Stromal cell of bone marrow (primary cell): ENCODE measurements around the gene GPD1L.
"Not testable (repeated sequence)": the region's sequence is repeated elsewhere in the genome, so short reads cannot be mapped to it uniquely, and the experiment has no call there.

Experiments used
- DNase-seq: peaks from one replicate; pipeline ENCODE4 v3.0.0-alpha.2; 2012; ENCODE audit warnings: low read depth

Gene GPD1L

GRCh38 chr3:32180141-32180784, 73.8 kb downstream of the GPD1L start:
- DNase-seq: no peak

GRCh38 chr3:32181365-32181764, 74.9 kb downstream of the GPD1L start:
- no peak for DNase-seq

DNA sequence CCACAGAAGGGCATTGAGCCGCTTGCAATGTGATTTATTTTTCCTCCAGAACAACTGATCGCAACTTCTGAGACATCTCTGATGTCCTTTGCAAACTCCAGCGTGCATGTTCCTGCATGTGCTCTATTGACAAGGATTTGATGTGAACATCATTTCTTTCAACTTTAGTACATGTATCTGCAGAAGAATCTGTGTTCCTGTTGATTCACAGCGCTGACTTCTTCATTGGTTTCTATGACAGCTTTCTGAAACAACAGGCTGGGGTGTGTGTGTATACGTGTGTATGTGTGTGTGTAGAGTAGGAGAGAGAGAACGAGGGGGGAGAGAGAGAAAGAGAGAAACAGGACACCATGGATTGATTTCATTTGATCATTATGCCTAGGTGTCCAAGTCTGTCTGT, 75.4 kb downstream of the GPD1L start:
- DNase-seq: no peak

DNA sequence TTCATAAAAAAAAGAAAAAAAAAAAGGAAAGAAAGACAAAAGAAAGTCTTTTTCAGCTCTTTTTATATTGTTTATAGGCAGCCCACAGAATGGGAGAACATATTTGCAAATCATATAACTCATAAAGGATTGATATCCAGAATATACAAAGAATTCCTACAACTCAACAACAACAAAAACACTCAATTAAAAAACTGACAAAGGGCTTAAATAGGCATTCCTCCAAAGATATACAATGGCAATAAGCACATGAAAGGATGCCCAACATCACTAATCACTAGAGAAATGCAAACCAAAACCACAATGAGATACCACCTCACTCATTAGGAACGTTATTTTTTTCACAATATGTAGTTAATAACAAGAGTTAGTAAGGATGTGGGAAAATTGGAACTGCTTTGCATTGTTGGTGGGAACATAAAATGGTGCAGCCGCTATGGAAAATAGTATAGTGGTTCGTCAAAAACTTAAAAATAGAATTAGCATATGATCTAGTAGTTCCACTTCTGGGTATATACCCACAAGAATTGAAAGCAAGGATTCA, 77.8 kb downstream of the GPD1L start:
- DNase-seq: no peak

GRCh38 chr3:32186097-32186496, 79.7 kb downstream of the GPD1L start:
- DNase-seq: no peak

DNA sequence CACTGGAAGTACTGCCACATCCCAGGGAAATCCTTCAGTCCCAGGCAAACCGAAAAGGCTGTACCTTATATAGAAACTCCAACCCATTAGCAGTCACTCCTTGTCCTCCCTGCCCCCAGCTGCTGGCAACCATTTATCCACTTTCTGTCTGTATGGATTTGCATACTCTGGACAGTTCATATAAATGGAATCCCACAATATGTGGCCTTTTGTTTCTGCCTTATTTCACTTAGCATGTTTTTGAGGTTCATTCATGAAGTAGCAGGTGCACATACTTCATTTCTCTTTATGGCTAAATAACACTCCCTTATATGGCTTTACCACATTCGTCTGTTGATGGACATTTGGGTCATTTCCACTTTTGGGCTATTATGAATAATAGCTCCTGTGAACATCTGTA, 80.5 kb downstream of the GPD1L start:
- no peak for DNase-seq

DNA sequence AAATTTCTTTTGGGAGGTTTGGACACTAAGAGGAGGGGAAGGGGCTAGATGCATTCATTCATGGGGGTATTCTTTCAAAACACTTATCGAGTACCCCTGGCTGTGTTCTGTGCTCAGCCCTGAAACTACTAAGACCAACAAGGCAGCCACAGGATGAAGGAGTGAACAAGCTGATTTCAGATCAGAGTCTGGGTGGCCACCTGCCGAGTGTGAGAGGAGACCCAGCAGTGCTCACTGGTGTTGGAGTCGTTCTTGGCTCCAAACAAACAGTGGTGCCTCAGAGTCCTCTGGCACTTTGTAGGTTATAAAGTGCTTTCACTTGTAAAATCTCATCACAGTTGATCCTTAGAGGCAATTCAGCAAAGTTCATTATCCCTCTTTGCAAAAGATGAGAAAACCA, 83.3 kb downstream of the GPD1L start:
- no peak for DNase-seq

DNA sequence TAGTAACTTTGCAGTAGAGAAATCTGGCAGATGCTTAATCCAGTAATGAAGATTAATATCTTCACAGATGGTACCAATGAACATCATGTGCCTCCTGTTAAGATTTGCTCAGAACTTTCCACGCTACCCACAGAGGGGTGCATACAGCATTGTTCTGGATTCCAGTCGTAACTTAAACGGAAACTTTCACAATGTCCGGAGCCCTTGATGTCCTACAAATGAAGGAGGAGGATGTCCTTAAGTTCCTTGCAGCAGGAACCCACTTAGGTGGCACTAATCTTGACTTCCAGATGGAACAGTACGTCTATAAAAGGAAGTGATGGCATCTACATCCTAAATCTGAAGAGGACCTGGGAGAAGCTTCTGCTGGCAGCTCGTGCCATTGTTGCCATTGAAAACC, 84.1 kb downstream of the GPD1L start:
- DNase-seq: not testable (repeated sequence)

- DNase-seq: no peak
Observed at GRCh38 chr3:32193101-32193500, 86.7 kb downstream of the GPD1L start.

GRCh38 chr3:32194653-32195052, 88.2 kb downstream of the GPD1L start:
- DNase-seq: no peak

DNA sequence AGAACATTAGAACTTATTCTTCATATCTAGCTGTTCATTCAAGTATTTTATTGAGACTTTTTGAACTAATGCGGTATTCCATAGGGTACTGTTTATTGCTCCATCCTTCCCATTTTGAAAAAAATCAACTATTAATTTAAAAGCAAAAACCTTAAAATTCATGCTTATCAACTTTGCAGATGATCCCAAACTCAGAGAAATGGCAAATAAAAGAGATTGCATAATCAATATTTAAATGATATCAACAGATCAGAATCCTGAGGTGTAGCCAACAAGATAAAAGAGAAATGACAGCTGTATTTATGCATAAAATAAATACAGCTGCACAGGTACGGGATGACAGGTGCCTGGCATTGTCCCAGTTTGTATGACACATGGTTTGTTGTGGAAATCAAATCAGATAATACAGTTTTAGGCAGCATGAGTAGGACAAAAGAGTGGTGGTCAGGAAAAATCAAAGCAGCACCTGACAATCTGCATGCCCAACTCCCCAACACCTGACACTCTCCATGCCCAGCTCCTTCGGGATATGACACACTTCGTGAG, 89.6 kb downstream of the GPD1L start:
- DNase-seq: no peak

DNA sequence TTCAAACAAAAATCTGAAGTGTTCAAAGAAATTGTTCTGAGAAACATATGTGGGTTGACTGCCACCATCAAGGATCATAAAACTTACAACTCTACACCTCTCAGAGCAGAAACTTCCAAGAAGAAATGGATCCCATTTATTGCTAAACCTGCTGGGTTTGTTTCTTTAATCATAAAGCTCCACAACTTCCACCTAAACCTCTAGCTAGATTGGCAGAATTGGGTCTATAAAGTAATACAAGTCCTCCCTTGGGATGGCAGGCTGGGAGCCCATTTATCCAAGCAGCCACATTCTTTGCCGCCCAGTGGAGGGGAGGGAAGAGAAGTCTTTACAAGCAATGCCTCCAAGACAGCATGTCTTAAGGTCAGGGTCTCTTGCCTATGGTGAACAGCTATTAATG, 91.6 kb downstream of the GPD1L start:
- DNase-seq: no peak

- DNase-seq: no peak
Observed at GRCh38 chr3:32198714-32199113, 92.3 kb downstream of the GPD1L start.

- peak; percentile 87 for DNase-seq
Observed at GRCh38 chr3:32200490-32200889, 94.1 kb downstream of the GPD1L start.

DNA sequence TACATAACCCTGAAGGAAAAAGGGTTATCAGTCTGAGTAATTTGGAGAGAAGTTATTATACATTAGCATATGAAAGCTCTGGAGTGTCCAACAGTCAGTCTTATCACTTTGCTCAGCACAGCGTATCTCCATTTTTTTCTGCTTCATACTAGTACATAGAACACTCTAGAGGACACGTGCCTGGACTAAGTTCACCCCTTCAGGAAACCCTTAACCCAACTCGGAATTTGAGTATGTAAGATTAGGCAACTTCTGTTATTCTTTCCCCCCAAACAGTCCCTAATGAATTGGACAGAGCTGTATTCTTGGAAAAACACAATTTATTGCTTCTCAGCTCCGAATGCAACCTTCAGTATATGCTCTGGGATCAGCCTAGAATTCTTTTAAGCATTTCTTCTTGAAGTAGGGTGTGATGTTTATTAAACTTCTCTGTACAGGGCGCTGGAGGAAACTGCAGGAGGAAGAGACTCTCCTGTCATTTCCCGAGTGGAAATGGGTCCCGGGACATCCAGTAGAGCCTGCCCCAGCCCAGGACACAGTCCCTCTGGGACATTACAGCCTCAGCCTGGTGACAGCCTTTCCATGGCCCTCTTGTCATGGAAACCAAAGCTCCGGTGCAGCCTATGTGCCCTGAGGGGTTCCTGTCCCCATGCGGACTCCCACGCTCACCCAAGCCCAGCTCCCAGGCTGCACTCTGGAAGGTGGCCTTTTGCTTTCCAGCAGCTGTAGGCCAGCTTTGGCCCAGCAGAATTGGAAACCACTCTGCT, 94.8 kb downstream of the GPD1L start:
- peak; percentile 68 for DNase-seq

GRCh38 chr3:32202496-32202895, 96.1 kb downstream of the GPD1L start:
- DNase-seq: peak; percentile 61

- DNase-seq: peak; percentile 13
Observed at GRCh38 chr3:32203854-32204253, 97.4 kb downstream of the GPD1L start.

DNA sequence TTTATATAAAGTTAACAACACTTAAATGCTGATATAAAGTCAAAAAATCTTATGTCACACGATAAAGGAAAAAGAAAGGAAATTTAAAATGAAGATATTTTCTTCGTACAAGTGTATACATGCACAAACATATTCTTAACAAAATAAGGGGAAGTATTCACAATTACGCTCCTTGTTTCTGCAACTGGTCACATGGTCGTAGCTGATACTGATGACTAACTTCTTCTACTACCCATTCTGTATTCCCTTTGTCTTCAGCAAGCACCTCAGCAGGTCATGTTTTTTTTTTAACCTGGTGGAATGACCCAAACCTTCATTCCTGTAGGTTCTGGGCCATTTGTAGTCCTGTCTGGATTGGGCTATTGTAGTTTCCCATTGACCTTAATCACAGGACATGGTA, 102.0 kb downstream of the GPD1L start:
- DNase-seq: no peak

DNA sequence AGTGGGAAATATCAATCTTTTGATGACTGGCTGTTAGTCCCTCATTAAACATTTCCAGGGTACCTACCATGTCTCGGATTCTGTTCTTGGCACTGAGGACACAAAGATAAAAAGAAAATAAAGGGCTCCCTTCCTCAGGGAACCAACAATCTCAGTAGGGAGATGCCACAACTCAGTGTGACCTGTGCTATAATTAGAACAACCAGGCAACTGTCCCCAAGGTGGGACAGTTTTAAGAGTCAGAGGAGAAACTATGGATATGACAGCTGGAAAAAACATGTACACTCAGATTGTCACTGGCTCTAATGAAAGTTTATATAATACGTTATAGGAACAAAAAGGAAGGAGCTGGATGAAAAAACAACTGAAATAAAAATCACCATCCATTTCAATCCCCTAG, 108.8 kb downstream of the GPD1L start:
- DNase-seq: no peak

GRCh38 chr3:32216172-32216783, 109.9 kb downstream of the GPD1L start:
- no peak for DNase-seq

- DNase-seq: no peak
Observed at GRCh38 chr3:32217339-32217738, 110.9 kb downstream of the GPD1L start.
